Smooth muscle cell (in vitro differentiated cells): Measurements from ENCODE around the gene GPR161. TPM values are rescaled to one million over a fixed set of nuclear protein-coding genes. Genes with fewer than 3 reads are reported as not detected.

ENCODE experiments used
- DNase-seq: peaks from one replicate; lab custom pipeline; 2025; ENCODE audit not compliant: unreplicated experiment; lab: John Stamatoyannopoulos, UW
- H2AFZ ChIP-seq: fragments of 200-600 bp; sonication (generic); 2 replicates; pipeline ENCODE4 v1.6.0; 2016; ENCODE audit warnings: antibody characterized with exemption, low read depth, mild to moderate bottlenecking
- H3F3A ChIP-seq: fragments of 200-600 bp; sonication (generic); 2 replicates; pipeline ENCODE4 v1.6.0; 2017; ENCODE audit warnings: antibody characterized with exemption, low read depth
- H3K27ac ChIP-seq: fragments of 200-600 bp; sonication (generic); 2 replicates; pipeline ENCODE4 v1.5.1; 2016; ENCODE audit warnings: low read depth, mild to moderate bottlenecking
- H3K27me3 ChIP-seq: fragments of 200-600 bp; sonication (generic); 2 replicates; pipeline ENCODE4 v1.6.1; 2016; ENCODE audit warnings: low read depth, mild to moderate bottlenecking
- H3K36me3 ChIP-seq: fragments of 200-600 bp; sonication (generic); 2 replicates; pipeline ENCODE4 v1.5.1; 2016; ENCODE audit warnings: low read depth
- H3K4me1 ChIP-seq: fragments of 200-600 bp; sonication (generic); 2 replicates; pipeline ENCODE4 v1.5.1; 2016; ENCODE audit warnings: low read depth
- H3K4me2 ChIP-seq: fragments of 200-600 bp; sonication (generic); 2 replicates; pipeline ENCODE4 v1.6.0; 2016; ENCODE audit warnings: mild to moderate bottlenecking
- H3K4me3 ChIP-seq: fragments of 200-600 bp; sonication (generic); 2 replicates; pipeline ENCODE4 v1.5.1; 2016; ENCODE audit warnings: mild to moderate bottlenecking
- H3K79me2 ChIP-seq: fragments of 200-600 bp; sonication (generic); 2 replicates; pipeline ENCODE4 v1.6.0; 2016; ENCODE audit warnings: low read depth, mild to moderate bottlenecking
- H3K9ac ChIP-seq: fragments of 200-600 bp; sonication (generic); 2 replicates; pipeline ENCODE4 v1.6.0; 2016; ENCODE audit warnings: low read depth
- H3K9me3 ChIP-seq: fragments of 200-600 bp; sonication (generic); replicated peaks from 2 replicates; pipeline ENCODE4 v1.5.1; 2016; ENCODE audit warnings: low read depth
- H4K20me1 ChIP-seq: fragments of 200-600 bp; sonication (generic); 2 replicates; pipeline ENCODE4 v1.6.0; 2016; ENCODE audit warnings: low read depth
- WGBS: methylation state at CpG from one replicate; pipeline ENCODE4 v1.1.7; 2016; ENCODE audit warnings: low lambda C conversion rate; 5-methylcytosine and 5-hydroxymethylcytosine counted together
- polyA plus RNA-seq: library from polyadenylated mRNA; unstranded; fragments of >200 nt; fragmentation: Nextera tagmentation; extraction: Ambion mirVana; gene quantifications from 2 replicates; pipeline ENCODE4 v1.2.1, GENCODE V29; 2016
- total RNA-seq: library from RNA; depleted of rRNA; stranded (reverse); fragments of >200 nt; gene quantifications from 2 replicates; pipeline ENCODE4 v1.2.3, GENCODE V29; 2014
- TF ChIP-seq, protein P1 (sequence below): fragments of 200-600 bp; sonication (generic); IDR thresholded peaks from 2 replicates; pipeline ENCODE4 v1.5.1; 2017; ENCODE audit warnings: borderline replicate concordance, mild to moderate bottlenecking, antibody characterized with exemption; ENCODE audit not compliant: insufficient read depth, poor library complexity, severe bottlenecking

Gene GPR161
- total and polyA plus RNA-seq, 2 experiments from 2014 or later = 9.7 to 25.4 TPM

DNA sequence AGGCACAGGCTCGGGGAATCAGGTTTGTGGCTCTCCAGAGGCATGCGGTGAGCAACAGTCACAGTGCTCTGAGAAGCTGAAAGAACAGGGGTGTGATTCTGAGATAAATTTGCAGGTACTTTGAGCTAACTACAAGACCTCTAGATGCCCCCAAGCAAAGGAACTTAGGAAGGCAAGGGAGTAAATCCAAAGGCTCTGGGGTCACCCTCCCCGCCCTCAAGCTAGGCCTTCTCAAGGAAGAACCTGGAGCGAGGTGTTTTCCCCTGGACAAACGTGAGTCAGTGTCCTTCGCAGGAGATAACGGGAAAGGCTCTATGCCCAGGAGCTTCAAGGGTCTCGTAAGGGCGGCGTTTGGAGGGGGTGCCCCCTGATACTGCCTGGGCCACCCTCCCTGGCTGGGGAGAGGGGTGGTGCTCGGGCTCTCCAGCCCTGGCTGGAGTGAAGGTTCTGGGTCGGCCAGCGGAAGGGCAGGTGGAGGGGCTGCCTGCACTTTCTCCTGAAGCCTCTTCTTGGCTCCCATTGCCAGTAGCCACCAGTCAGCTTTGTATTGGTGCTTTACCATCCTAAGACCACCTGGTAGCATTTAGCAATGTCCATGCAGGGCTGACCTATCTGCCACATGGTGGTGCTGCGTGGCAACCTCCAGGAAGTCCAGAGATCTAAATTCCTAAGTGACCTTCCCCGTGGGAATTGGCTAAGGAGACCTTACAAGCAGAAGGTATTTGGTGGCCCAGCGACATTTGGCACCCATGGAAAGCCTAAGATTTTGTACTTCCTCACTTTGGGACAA is 44.0 kb downstream of the GPR161 start:
- H3F3A ChIP-seq = no peaks in the 10 kb centered on the region
- no peak for DNase-seq
- H3K9me3 ChIP-seq = no peaks in the 10 kb centered on the region
- H3K36me3 ChIP-seq = no peaks in the 10 kb centered on the region
- no peak overlapping the region for H3K27ac ChIP-seq
- no peaks in the 10 kb centered on the region for H4K20me1 ChIP-seq
- no peak overlapping the region for H3K9ac ChIP-seq
- no peaks in the 10 kb centered on the region for H3K79me2 ChIP-seq
- TF ChIP-seq, protein P1, sequence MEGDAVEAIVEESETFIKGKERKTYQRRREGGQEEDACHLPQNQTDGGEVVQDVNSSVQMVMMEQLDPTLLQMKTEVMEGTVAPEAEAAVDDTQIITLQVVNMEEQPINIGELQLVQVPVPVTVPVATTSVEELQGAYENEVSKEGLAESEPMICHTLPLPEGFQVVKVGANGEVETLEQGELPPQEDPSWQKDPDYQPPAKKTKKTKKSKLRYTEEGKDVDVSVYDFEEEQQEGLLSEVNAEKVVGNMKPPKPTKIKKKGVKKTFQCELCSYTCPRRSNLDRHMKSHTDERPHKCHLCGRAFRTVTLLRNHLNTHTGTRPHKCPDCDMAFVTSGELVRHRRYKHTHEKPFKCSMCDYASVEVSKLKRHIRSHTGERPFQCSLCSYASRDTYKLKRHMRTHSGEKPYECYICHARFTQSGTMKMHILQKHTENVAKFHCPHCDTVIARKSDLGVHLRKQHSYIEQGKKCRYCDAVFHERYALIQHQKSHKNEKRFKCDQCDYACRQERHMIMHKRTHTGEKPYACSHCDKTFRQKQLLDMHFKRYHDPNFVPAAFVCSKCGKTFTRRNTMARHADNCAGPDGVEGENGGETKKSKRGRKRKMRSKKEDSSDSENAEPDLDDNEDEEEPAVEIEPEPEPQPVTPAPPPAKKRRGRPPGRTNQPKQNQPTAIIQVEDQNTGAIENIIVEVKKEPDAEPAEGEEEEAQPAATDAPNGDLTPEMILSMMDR = no peak
- no peak overlapping the region for H2AFZ ChIP-seq
- no peaks in the 10 kb centered on the region for H3K27me3 ChIP-seq
- H3K4me1 ChIP-seq = peaks cover 4% of the 10 kb centered on the region
- 89% methylated on average over 16 of the region's 16 CpGs for WGBS
- H3K4me2 ChIP-seq = no peak overlapping the region
- H3K4me3 ChIP-seq = no peak overlapping the region

DNA sequence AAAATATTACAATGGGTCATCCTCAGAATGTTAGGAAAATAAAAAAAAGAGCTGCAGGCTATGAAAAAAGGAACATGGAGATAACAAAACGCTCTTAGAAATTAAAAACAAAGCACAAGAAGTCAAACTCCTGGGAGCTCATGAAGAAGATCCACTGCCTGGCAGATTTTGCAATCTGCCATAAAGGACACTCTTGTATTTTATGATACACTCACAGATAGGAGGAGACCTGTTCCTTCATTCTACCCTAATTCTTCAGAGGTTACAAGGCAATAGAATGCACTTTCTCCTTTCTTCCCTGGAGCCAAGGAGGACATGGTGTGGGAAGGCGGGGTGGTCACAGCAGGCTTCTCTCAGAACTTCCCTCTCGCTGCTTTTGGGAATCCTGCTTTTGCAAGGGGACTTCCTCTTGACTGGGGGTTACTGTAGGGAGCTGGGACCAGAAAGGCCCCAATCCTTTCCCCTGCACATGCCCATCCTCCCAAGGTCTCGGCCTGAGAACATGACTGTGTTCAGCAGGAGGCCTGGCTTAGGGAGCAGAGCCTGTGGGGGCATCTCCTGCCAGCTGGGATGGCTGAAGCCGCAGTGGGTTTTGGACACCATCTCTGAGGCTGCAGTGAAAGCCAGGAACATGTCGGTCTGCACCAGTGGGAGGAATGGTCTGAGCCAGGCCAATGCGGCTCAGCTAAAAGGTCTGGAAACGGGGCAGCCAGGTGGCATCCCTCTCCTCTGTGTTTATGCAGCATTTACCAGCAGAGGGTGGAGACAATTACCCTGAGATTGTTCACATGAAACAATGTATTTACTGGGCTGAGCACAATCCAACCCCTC is 44.8 kb downstream of the GPR161 start:
- 89% methylated on average over 8 of the region's 8 CpGs for WGBS
- H2AFZ ChIP-seq = no peak overlapping the region

DNA sequence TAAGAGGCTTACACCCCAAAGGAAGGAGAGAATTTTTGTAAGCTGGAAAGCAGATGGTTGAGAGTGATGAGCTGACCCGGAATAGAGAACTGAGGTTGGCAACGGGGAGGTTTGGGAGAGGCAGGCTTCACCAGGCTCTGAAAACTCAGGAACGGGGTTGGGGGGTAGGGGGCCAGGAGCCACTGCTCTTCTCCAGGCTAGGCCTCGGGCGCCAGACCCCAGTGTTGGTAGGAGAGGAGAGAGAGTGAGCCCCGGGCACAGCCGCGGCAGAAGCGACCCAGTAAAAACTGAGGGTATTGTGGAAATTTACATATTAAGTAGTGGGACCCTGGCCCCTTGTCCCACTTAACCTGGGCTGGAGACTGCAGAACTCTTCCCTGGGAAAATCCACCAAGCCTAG is 45.7 kb downstream of the GPR161 start:
- Histone ChIP-seq H3K27ac (no peak overlapping the region), H3K27me3 (no peaks in the 10 kb centered on the region), H3K79me2 (no peaks in the 10 kb centered on the region), H4K20me1 (no peaks in the 10 kb centered on the region), H3K4me3 (no peak overlapping the region), H3K4me2 (no peak overlapping the region), H3F3A (no peaks in the 10 kb centered on the region), H3K36me3 (no peaks in the 10 kb centered on the region), H2AFZ (no peak overlapping the region), H3K4me1 (peaks cover 4% of the 10 kb centered on the region), H3K9ac (no peak overlapping the region), H3K9me3 (no peaks in the 10 kb centered on the region)
- TF ChIP-seq, protein P1 = no peak
- DNase-seq = no peak
- WGBS = 96% methylated on average over 9 of the region's 9 CpGs

More for the DNA sequence above, 44.8 kb downstream of the GPR161 start:
- peaks cover 4% of the 10 kb centered on the region for H3K4me1 ChIP-seq
- no peak overlapping the region for H3K27ac ChIP-seq
- no peaks in the 10 kb centered on the region for H3K27me3 ChIP-seq
- no peak overlapping the region for H3K9ac ChIP-seq
- H3K9me3 ChIP-seq = no peaks in the 10 kb centered on the region
- TF ChIP-seq, protein P1 = no peak
- no peaks in the 10 kb centered on the region for H3K36me3 ChIP-seq
- no peaks in the 10 kb centered on the region for H3K79me2 ChIP-seq
- H3F3A ChIP-seq = no peaks in the 10 kb centered on the region
- H4K20me1 ChIP-seq = no peaks in the 10 kb centered on the region
- no peak for DNase-seq
- H3K4me2 ChIP-seq = no peak overlapping the region
- no peak overlapping the region for H3K4me3 ChIP-seq
